GM21367 (cell line): ENCODE results near the gene ST6GALNAC4.
"Not testable (repeated sequence)": the region's sequence is repeated elsewhere in the genome, so short reads cannot be mapped to it uniquely, and the experiment has no call there.

Experiments
- ATAC-seq: cut with Tn5 transposase; IDR thresholded peaks from one replicate; pipeline ENCODE4 v1.9.1; 2021; ENCODE audit not compliant: unreplicated experiment

ST6GALNAC4 gene

DNA sequence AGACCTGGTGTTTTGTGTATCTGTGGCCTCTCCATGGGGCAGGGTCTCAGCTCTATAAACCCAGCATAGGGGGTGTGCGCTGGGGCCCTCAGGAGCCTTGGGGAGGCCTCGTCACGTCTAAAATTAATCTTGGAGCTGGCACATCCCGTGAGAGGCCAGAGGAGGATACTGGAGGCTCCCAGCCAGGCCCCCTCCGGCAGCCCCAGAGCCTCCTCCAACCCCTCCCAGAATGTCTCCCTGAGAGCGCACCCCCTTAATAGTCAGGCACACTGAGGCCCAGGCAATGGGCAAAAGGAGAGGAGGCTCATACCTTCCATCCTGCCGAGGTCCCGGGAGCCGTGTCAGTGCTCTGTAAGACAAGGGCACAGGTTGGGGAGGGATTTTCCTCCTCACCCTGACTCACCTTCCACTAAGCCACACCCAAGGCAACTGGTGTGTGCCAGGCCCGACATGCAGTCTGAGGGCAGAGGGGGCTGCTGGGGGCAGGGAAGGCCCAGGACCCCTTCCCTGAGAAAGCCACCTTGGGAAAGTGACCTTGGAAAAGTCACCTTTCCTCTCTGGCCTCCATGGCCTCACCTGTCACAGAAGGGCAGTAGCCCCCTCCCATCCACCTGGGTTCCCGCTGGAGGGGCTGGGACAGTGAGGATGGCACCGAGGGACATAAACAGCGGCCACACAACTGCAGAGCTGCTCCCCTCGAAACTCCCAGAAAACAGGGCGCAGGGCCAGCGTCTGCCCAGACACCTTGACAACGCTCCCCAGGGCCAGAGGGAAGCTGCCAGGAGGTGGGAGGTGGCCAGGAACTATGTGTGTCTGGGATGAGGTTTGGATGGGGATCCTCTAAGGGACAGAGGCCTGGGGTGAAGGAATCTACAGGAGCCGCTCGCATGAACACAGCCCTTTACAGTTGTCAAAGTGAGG, 42.3 kb downstream of the ST6GALNAC4 start:
- ATAC-seq = no peak

DNA sequence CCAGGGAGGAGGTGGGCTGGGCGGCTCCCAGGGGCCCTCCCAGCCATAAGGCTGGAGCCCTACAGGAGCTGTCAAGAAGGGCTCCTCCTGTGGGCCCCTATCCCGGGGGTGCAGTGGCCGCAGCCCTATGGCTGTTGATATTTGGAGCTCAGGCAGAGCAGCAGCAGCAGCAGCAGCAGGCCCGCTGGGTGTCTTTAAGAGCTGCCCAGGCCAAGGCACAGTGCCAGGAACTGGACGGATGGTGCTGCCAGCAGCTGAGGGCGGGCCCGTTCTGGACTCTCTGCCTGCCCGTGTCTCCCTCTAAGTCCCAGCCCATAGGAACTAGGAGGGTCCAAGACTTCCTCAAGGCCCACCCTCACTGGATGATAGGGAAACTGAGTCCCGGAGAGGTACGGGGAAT, 43.0 kb downstream of the ST6GALNAC4 start:
- no peak for ATAC-seq

DNA sequence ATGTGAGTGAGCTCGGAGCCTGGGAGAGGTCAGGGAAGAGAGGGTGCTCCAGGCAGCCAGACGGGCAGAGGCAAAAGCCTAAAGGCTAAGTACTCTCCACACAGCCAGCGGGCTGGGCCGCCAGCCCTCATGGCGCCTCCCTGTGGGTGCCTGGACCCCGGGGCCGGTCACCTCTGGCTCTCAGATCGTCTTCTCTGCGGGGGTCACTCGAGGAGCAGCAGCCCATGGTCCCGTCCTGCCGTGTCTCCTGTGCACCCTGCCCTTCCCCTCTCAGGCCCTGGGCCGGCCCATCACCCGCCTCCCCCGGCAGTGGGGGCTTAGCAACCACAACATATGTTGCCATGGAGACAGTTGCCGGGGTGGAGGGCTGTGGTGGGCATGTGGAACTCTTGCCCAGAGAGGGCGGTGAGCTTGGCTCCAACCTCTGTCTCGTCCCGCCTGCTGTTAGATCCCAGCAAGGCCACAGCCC, 43.6 kb downstream of the ST6GALNAC4 start:
- no peak for ATAC-seq

DNA sequence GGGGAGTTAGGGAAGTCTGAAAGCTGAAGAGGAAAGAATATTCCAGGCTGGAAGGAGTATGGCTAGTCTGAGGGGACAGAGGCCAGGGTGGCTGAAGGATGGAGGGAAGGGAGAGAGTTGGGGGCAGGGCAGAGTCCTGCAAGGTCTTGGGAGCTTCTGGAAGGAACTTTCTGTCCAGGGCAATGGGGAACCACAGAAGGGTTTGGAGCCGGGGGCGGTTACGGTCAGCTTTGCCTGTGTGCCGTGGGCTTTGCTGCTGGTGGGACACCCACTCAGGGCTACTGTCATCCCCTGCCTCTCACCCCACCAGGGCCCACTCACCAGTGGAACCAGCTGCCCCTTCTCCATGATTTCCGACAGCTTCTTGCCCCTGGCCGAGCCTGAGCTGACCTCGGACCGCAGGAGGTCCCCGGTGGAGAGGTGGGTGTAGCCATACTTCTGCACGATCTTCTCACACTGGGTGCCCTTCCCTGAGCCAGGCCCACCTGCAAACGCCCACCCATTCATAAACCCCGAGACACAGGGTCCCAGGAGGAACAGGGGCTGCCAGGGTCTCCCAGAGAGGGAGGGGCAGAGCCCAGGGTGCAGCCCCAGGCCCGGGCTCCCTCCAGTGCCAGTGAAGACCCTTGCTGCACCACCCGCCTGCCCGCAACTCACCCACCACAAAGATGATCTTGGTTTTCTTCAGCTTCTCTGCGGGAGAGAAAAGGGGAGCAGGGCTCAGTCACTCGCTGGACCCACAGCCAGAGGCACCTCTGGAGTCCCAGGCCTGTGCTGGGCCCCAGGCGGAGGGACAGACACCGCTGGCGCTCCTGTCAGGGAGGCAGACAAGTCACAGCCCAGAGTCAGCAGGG, 44.2 kb downstream of the ST6GALNAC4 start:
- ATAC-seq = no peak

DNA sequence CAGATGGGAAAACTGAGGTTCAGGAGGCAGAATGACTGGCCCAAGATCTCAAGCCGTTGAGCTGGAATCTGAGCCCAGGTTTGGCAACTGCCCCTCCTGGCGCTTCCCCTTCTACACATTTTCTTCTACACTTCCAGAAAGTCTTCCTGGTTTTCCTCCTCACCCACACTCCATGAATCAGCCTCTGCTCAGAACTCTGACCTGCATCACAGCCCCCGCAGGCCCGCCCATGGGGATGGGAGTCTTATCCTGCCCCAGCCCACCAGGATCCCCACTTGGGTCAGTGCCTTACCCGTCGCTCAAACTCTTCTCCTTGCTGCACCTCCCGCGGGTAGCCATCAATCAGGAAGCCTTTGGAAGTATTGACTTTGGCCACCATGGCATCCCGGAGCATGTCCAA, 45.3 kb downstream of the ST6GALNAC4 start:
- ATAC-seq = no peak

DNA sequence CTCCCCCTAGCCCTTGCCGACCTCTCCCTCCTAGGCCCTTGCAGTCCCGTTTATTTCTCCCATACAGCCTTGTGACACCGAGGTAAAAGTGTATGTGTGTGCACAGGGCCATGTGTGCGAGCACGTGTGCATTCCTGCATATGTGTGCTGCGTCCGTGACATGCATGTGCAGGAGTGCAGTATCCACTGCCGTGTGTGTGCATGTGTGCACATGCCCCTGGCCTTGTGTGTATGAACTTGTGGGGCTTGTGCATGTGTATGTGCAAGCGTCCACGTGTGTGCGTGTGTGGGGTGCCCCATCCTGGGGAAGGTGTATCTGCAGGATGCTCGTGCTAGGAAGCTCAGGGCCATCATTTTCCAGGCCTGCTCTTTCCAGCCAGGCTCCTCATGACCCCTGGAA, 46.0 kb downstream of the ST6GALNAC4 start:
- ATAC-seq = no peak

DNA sequence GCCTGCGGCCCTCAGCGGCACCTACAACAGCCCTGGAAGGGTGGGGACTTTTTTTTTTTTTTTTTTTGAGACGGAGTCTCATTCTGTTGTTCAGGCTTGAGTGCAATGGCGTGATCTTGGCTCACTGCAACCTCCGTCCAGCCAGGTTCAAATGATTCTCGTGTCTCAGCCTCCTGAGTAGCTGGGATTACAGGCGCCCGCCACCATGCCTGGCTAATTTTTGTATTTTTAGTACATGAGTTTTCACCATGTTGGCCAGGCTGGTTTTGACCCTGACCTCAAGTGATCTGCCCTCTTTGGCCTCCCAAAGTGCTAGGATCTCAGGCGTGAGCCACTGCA, 46.7 kb downstream of the ST6GALNAC4 start:
- ATAC-seq = not testable (repeated sequence)

DNA sequence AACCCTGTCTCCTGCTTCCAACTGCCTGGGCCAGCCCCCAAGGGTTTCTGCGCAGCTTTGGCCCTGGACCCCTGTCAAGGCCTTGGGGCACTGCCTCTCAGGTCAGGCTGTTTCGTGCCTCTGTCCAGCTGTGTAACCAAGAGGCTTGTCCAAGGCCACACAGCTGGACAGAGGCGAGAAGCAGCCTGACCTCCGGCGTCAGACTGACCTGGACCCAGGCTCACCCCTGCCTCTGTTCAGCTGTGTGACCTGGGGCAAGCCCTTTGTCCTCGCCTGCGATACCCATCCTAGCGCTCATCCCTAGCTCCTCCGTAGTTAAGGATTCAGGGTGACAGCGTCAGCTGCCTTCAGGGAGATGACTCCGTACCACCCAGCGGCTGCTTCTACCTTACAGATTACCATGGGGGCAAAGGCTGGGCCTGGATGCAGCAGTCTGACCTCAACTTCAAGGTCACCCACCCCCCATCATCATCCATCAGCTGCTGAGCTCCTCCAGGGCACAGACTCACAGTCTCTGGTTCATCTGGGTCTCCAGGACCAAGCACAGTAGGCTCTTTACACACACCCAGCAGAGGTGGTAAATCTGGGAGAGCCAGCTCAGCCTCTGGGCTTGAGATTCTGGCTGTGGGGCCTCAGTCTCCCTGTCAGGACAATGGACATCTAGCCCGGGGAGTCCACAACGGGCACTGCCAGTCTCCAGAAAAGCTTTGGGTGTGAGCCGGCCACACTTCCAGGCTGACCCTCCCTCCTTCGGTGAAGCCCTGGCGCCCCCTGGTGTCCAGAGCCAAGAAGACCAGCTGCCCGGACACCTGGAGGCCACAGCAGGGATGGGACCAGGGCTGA, 47.3 kb downstream of the ST6GALNAC4 start:
- no peak for ATAC-seq

DNA sequence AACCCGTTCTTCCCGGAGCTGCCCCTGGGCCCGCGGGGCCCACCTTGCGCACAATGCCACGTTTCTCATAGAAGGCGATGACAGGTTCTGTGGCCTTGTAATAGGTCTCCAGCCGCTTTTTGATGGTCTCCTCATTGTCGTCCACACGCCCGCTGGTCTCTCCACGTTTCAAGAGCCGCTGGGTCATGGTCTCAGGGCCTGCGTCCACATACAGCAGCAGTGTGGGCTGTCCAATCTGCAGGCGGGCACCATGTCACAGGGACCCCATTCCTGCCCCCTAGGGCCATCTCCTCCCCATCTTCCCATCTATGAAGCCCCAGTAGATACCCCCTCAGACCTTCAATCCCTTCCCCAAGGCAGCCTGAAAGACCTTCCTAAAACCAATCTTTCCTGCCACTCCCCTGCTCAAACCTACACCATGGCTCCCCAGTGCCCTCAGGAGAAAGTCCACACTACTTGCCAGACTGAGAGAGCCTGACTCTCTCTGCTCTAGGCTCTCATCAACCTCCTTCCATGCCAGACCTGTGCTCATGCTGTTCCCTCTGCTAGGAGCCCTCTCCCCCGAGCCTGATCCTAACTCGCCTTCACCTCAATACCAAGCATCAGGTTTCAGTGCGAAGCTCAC, 48.5 kb downstream of the ST6GALNAC4 start:
- ATAC-seq = no peak

DNA sequence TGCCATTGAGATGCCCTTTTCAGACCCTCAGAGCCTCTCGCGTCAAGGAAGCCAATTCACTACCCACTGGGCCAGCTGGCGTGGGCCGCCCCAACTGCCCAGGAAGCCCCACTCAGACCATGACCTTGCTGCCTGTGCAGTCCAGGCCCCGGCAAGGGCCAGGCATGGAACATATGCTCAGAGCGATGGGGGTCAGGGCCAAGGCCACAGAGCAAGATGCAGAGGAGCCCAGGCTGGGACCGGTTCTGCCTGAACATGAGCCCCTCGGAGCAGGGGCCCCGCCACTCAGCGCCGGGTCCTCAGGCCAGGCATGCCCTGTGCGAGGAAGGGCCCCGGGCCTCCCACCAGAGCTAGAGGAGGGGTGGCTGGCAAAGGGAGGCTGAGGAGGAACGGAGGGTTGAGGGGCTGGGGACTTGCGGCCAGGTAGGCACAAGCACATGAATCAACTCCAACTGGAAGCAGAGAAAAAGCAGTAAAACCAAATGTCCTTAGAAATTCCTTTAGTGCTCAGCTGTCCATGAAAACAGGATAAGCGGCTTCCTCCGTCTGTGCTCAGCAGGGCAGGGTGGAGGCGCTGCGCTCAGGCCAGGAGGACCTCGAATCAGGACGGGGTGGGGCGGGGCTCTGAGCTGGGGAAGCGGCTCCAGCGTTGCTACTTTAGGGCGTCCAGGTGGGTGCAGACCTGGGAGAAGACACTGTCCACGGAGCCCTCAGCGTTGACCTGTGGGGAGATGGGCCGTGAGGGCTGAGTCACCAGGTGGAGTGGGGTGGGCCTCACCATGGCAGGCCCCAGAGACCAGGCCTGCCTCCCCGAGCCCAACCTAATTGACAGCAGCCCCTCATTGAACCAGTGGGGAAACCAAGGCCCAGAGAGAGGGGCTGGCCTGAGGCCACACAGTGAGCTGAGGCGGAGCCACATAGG, 49.2 kb downstream of the ST6GALNAC4 start:
- no peak for ATAC-seq

DNA sequence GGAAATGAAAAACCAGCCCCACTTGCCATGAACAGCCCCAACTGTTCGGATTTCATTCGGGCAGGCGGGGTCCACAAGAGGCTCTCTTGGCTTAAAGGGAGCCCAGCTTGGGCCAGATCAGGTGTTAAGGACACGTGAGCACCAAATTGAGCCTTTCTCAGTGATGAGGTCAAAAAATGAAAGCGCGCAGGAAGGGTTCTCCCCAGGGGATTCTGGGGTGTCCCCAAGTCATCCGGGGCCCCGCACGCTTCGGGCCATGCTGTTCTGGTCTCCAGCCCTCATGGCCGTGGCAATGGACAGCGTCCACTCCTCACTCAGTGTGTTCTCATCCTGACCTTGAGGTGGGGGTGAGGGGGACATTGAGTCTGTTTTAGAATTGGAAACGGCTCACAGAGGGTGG, 50.3 kb downstream of the ST6GALNAC4 start:
- no peak for ATAC-seq

DNA sequence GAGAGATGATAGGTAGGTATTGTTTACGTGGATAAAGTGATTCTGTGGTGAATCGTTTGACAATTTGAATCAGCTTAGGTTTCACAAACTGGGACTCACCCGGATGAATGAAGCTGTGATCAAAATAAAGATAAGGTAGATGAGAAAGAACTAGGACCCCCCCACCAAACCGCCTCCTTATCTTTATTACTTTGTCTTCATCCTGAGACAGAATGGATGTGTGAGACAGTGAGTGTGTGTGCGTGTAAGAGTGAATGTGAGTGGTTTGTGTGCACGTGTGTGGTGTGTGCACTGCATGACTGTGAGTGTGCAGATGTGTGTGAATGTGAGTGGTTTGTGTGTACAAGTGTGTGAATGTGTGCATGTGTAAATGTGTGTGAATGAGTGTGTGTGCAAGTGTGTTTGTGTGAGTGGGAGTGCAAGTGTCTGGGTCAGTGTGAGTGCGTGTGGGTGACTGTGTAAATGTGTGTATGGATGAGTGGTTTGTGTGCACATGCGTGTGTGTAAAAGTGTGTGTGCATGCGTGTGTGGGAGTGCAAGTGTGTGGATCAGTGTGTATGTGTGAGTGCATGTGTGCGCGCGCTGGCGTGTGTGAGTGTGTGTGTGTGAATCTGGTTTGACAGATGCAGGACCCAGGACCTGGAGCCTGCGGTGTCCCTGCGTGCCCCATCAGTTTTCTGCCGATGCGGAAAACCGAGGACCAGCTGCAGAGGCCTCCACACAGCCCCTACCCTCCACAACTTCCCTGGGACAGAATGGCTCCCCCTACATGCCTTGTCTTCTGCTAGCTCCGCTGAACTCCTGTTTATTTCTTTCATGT, 51.0 kb downstream of the ST6GALNAC4 start:
- ATAC-seq = no peak

DNA sequence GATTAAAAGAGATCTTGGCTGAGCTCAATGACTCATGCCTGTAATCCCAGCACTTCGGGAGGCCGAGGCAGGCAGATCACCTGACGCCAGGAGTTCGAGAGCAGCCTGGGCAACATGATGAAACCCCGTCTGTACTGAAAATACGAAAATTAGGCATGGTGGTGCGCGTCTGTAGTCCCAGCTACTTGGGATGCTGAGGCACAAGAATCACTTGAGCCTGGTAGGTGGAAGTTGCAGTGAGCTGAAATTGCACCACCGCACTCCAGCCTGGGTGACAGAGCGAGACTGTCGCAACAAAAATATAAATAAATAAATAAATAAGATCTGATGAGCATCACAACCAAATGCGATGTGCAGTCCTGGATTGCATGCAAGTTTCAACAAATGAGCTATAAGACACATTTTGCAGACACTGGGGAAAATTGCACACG, 53.6 kb downstream of the ST6GALNAC4 start:
- ATAC-seq = no peak

DNA sequence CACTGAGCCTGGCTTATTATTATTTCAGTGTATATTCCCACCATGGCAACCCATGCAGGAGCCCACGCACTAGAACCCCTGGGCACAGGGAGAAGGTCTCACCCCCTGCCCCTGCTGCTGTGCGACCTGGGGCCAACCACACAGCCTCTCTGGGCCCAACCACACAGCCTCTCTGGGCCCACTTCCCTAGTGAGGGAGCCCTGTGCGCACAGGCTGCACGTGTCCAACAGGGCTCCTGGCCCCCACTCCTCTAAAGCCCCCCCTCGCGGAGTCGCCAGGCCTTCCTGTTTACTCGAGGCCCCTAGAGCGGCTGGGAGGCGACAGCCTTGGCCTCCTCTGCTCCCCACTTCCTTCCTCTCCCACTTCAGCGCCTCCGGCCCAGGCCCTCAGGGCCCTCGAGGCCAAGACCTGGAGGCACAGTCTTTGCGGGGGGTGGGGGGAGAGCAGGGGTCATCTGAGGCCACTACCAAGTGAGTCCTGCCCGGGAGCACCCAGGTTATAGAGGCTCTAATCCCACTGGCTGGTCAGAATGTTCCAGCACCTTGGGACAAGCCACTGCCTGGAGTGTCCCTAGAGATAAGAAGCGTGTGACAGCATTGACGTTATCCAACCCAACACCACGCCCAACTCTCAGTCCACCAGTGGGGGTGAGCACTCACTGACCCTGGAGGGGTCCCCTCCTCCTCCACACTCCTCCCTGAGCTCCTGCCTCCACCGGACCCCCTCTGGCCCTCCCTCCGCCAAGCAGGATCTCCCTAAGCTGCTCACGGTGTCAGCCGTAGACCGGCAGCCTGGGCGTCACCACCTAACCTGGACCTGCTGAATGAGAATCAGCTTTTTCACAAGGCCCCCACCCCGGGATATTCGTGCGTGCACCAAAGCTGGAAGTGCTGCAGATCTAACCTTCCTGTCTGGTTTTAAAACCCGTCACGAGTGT, 54.5 kb downstream of the ST6GALNAC4 start:
- ATAC-seq = no peak

DNA sequence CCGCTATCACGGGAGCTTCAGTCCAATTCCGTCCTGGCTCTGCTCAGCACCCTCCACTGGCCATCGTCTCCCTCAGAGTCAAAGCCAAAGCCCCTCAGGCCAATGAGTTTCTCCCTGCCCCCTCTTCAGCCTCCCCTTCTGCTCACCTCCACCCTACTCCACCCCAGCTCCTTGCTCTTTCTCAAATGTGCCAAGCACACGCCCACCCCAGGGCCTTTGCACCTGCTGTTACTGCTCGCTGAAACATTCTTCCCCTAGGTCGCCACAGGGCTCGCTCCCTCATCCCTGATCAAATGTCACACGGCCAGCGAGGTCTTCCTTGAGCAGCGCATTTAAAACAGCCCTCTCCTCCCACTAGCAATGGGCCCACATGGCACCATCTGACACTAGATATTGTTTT, 56.1 kb downstream of the ST6GALNAC4 start:
- ATAC-seq = no peak

DNA sequence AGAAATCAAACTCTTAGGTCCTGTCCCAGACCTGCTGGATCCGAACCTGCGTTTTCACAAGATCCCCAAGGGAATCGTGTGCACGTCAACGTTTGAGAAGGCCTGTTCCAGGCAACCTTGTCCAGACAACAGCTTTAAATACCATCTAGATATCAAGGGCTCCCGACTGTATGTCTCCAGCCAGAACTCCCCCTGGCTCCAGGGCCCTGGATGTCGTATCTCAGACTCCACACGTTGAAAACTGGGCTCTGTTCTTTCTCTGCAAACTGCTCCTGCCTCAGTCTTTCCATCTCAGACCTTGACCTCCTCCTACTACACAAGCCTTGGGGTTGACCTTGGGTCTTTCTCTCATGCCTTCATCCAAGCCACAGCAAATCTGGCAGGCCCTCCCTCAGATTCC, 56.6 kb downstream of the ST6GALNAC4 start:
- no peak for ATAC-seq

DNA sequence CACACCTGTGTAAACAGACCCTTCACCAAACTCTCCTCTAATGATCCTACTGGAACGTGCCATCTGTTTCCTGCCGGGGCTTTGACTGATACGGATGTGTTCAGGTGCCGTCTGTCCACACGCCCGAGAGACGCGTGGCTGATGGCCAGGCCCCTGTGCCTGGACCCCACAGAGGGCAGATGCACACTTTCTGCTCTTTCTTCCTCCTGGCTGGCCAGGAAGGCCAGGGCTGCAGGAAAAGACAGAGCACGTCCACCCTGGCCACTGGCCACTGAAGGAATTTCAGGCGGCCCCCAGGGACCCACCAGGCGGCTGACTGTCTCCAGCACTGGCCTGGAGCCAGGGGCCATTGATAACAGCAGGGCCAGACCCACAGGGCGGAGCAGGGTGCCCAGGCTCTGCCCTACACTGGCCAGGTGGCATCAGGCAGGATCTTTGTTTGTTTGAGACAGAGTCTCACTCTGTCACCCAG, 58.8 kb downstream of the ST6GALNAC4 start:
- ATAC-seq = no peak
